ENCODE measurements around the gene APBB2. TPM values are rescaled to one million over a fixed set of nuclear protein-coding genes. Genes with fewer than 3 reads are reported as not detected.
"Not testable (repeated sequence)": the region's sequence is repeated elsewhere in the genome, so short reads cannot be mapped to it uniquely, and the experiment has no call there.

APBB2 gene
- total RNA-seq, 2 experiments from 2014 or later, result 0.22 TPM; not detected in 1

DNA sequence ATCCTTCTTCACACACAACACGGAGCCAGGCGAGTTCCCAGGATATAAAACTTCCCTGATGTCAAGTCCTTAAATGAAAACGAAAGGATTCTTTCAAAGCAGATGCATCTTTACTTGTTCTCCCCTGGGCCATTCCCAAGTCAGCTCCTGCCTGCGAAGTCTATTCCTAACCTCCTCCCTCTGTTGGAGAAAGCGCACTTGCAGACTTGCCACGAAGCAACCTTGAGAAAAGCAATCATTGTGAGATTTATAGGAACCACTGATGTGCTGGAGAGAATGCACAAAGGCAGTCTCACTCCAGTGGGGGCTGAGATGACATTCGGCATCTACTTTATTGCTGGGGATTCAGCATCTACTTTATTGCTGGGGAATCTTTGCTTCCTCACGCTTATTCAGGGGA, 308.9 kb downstream of the APBB2 start:
- Histone ChIP-seq H3K9me3 (ENCODE audit: control insufficient read depth in 1 of 2, insufficient read depth in 1 of 2, low read length in 2 of 2) (no peaks in the 10 kb centered on the region), H3K27ac (ENCODE audit: low read depth in 1 of 2, low read length in 2 of 2) (no peak overlapping the region), H3K4me3 (ENCODE audit: low read length) (no peak overlapping the region), H3K4me1 (ENCODE audit: insufficient read depth, low read length) (peaks cover 9% of the 10 kb centered on the region), H3K27me3 (ENCODE audit: control insufficient read depth in 1 of 2, insufficient read depth in 2 of 2, low read length in 2 of 2) (no peaks in the 10 kb centered on the region), H3K36me3 (ENCODE audit: insufficient read depth, low read length) (no peaks in the 10 kb centered on the region)
- POLR2A ChIA-PET, result no interaction called here
- no peaks in the 10 kb centered on the region for H3K9me3 Mint-ChIP-seq
- no peak overlapping the region for H3K27ac Mint-ChIP-seq
- no peaks in the 10 kb centered on the region for H3K27me3 Mint-ChIP-seq
- ATAC-seq (ENCODE audit: poor library complexity) (no peak), DNase-seq (no peak)
- no peak overlapping the region for H3K4me3 Mint-ChIP-seq
- no peaks in the 10 kb centered on the region for H3K36me3 Mint-ChIP-seq (ENCODE audit: low read depth)
- peaks cover 17% of the 10 kb centered on the region for H3K4me1 Mint-ChIP-seq (ENCODE audit: low read depth)
- CTCF ChIA-PET, result interaction anchor here (1.8 kb wide), 1 partner anchor 19 kb away, joined by 4 read pairs; no protein-coding TSS in a partner anchor
- intact Hi-C loops (cut with DNase I, micrococcal nuclease), result no loop called here
- TF ChIP-seq, protein P1, sequence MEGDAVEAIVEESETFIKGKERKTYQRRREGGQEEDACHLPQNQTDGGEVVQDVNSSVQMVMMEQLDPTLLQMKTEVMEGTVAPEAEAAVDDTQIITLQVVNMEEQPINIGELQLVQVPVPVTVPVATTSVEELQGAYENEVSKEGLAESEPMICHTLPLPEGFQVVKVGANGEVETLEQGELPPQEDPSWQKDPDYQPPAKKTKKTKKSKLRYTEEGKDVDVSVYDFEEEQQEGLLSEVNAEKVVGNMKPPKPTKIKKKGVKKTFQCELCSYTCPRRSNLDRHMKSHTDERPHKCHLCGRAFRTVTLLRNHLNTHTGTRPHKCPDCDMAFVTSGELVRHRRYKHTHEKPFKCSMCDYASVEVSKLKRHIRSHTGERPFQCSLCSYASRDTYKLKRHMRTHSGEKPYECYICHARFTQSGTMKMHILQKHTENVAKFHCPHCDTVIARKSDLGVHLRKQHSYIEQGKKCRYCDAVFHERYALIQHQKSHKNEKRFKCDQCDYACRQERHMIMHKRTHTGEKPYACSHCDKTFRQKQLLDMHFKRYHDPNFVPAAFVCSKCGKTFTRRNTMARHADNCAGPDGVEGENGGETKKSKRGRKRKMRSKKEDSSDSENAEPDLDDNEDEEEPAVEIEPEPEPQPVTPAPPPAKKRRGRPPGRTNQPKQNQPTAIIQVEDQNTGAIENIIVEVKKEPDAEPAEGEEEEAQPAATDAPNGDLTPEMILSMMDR (IDR thresholded peaks at IDR 0.05), result no peak

GRCh38 chr4:40900531-40900930, 313.8 kb downstream of the APBB2 start:
- H3K9me3 ChIP-seq (ENCODE audit: control insufficient read depth in 1 of 2, insufficient read depth in 1 of 2, low read length in 2 of 2); DNase-seq; POLR2A ChIA-PET; H3K36me3 ChIP-seq (ENCODE audit: insufficient read depth, low read length); H3K27me3 ChIP-seq (ENCODE audit: control insufficient read depth in 1 of 2, insufficient read depth in 2 of 2, low read length in 2 of 2); ATAC-seq (ENCODE audit: poor library complexity); CTCF ChIA-PET; H3K36me3 Mint-ChIP-seq (ENCODE audit: low read depth); H3K4me3 ChIP-seq (ENCODE audit: low read length); H3K4me1 Mint-ChIP-seq (ENCODE audit: low read depth); H3K4me1 ChIP-seq (ENCODE audit: insufficient read depth, low read length); H3K27ac ChIP-seq (ENCODE audit: low read depth in 1 of 2, low read length in 2 of 2); H3K27me3 Mint-ChIP-seq; H3K27ac Mint-ChIP-seq; H3K4me3 Mint-ChIP-seq; H3K9me3 Mint-ChIP-seq; intact Hi-C loops (cut with DNase I, micrococcal nuclease): not testable (repeated sequence)

- TF ChIP-seq, protein P1 (IDR thresholded peaks at IDR 0.05), result peak; percentile 90
- H3K27me3 Mint-ChIP-seq, result no peaks in the 10 kb centered on the region
- no peaks in the 10 kb centered on the region for H3K9me3 Mint-ChIP-seq
- H3K4me1 Mint-ChIP-seq (ENCODE audit: low read depth), result peaks cover 6% of the 10 kb centered on the region
- intact Hi-C loops (cut with DNase I, micrococcal nuclease), result loop anchor here (5.0 to 10.0 kb wide), 3 partner anchors 160 to 840 kb away; partner anchors contain the start of gene N4BP2 (in 2 of the 2)
- peak; percentile 27 to 76 (median 48) for DNase-seq
- no peaks in the 10 kb centered on the region for H3K9me3 ChIP-seq (ENCODE audit: control insufficient read depth in 1 of 2, insufficient read depth in 1 of 2, low read length in 2 of 2)
- H3K4me1 ChIP-seq (ENCODE audit: insufficient read depth, low read length), result no peaks in the 10 kb centered on the region
- H3K27me3 ChIP-seq (ENCODE audit: control insufficient read depth in 1 of 2, insufficient read depth in 2 of 2, low read length in 2 of 2), result no peaks in the 10 kb centered on the region
- ChIA-PET CTCF (interaction anchor here (0.8 to 1.6 kb wide), 7 partner anchors 9 to 777 kb away, joined by 3 to 5 read pairs (median 4); no protein-coding TSS in a partner anchor), POLR2A (no interaction called here)
- H3K36me3 ChIP-seq (ENCODE audit: insufficient read depth, low read length), result no peaks in the 10 kb centered on the region
- H3K36me3 Mint-ChIP-seq (ENCODE audit: low read depth), result no peaks in the 10 kb centered on the region
- H3K4me3 Mint-ChIP-seq, result peak overlapping the region; percentile 66
- H3K4me3 ChIP-seq (ENCODE audit: low read length), result no peak overlapping the region
- H3K27ac ChIP-seq (ENCODE audit: low read depth in 1 of 2, low read length in 2 of 2), result no peak overlapping the region
- no peak overlapping the region for H3K27ac Mint-ChIP-seq
- ATAC-seq (ENCODE audit: poor library complexity), result peak; percentile 44
These were observed 316.7 kb downstream of the APBB2 start for GRCh38 chr4:40897557-40898203.
